Measurements from ENCODE around the gene MED12. TPM values are rescaled to one million over a fixed set of nuclear protein-coding genes. Genes with fewer than 3 reads are reported as not detected.

MED12 gene
- total RNA-seq, 1 donor from 2014 or later: 48.5 TPM

DNA sequence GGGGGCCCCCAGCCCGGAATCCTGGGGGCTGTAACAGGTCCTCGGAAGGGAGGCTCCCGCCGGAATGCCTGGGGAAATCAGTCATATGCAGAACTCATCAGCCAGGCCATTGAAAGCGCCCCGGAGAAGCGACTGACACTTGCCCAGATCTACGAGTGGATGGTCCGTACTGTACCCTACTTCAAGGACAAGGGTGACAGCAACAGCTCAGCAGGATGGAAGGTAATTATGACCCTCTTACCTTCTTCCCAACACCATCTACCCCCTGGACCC, 21.7 kb upstream of the MED12 start:
- H3K36me3 ChIP-seq: no peaks in the 10 kb centered on the region
- H3K27ac ChIP-seq: no peak overlapping the region
- ATAC-seq (no peak), DNase-seq (no peak)
- H3K9me3 ChIP-seq: no peaks in the 10 kb centered on the region
- no peaks in the 10 kb centered on the region for H3K4me1 ChIP-seq
- peak overlapping the region; percentile 64 for H3K4me3 ChIP-seq
- intact Hi-C loops (cut with DNase I): no loop called here
- TF ChIP-seq, protein P1, sequence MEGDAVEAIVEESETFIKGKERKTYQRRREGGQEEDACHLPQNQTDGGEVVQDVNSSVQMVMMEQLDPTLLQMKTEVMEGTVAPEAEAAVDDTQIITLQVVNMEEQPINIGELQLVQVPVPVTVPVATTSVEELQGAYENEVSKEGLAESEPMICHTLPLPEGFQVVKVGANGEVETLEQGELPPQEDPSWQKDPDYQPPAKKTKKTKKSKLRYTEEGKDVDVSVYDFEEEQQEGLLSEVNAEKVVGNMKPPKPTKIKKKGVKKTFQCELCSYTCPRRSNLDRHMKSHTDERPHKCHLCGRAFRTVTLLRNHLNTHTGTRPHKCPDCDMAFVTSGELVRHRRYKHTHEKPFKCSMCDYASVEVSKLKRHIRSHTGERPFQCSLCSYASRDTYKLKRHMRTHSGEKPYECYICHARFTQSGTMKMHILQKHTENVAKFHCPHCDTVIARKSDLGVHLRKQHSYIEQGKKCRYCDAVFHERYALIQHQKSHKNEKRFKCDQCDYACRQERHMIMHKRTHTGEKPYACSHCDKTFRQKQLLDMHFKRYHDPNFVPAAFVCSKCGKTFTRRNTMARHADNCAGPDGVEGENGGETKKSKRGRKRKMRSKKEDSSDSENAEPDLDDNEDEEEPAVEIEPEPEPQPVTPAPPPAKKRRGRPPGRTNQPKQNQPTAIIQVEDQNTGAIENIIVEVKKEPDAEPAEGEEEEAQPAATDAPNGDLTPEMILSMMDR (IDR thresholded peaks at IDR 0.05): no peak
- no peaks in the 10 kb centered on the region for H3K27me3 ChIP-seq

DNA sequence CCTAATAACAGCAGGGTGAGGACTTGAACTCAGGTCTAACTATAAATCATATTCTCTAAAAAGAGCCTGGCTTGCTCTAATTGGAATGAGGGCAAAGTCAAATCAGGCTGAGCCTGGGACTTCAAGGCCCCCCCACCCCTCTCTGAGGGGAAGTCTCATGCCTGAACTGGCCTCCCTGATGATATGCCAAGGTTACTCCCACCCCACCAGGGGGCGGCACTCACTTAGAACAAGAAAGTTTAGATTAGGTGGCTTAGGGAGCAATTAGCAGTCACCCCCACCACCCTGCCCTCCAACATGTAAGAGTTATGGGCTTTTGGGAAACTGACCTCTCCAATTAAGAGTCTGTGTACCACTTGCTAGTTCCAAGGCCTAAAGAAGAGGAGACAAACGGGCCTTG, 20.1 kb upstream of the MED12 start:
- Histone ChIP-seq H3K27ac (no peak overlapping the region), H3K4me3 (no peak overlapping the region), H3K9me3 (no peaks in the 10 kb centered on the region), H3K4me1 (no peaks in the 10 kb centered on the region), H3K27me3 (no peaks in the 10 kb centered on the region), H3K36me3 (no peaks in the 10 kb centered on the region)
- TF ChIP-seq, protein P1 (IDR thresholded peaks at IDR 0.05): peak; percentile 50
- ATAC-seq (peak; percentile 62), DNase-seq (peak; percentile 75)
- intact Hi-C loops (cut with DNase I): no loop called here

- DNase-seq: no peak
- ATAC-seq: no peak
- no peaks in the 10 kb centered on the region for H3K4me1 ChIP-seq
- intact Hi-C loops (cut with DNase I): no loop called here
- H3K9me3 ChIP-seq: no peaks in the 10 kb centered on the region
- no peaks in the 10 kb centered on the region for H3K27me3 ChIP-seq
- H3K36me3 ChIP-seq: no peaks in the 10 kb centered on the region
- H3K27ac ChIP-seq: no peak overlapping the region
- TF ChIP-seq, protein P1 (IDR thresholded peaks at IDR 0.05): no peak
- no peak overlapping the region for H3K4me3 ChIP-seq
Observed at GRCh38 chrX:71098951-71099506, 19.4 kb upstream of the MED12 start.

DNA sequence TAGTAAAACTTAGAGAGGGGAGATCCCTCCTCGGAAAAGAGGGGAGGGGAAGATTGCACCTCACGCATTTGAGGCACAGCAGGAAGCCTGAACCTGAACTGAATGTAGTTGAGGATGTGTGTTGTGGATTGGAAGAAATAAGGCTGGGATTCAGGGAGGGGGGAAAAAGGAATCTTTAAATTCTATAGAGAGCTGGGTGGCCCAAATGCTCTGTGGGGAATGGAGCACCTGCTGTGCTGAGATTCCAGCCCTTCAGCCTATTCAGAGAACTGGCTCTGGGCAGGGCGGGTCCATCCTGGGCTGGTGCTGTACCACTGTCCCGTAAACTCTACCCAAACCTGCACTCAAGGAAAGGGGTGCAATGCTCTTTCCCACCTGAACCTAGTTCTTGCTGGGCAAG, 18.7 kb upstream of the MED12 start:
- H3K36me3 ChIP-seq: no peaks in the 10 kb centered on the region
- H3K4me1 ChIP-seq: no peaks in the 10 kb centered on the region
- DNase-seq (no peak), ATAC-seq (no peak)
- H3K9me3 ChIP-seq: no peaks in the 10 kb centered on the region
- TF ChIP-seq, protein P1 (IDR thresholded peaks at IDR 0.05): no peak
- H3K27me3 ChIP-seq: no peaks in the 10 kb centered on the region
- H3K4me3 ChIP-seq: no peak overlapping the region
- no peak overlapping the region for H3K27ac ChIP-seq
- intact Hi-C loops (cut with DNase I): no loop called here

- H3K27me3 ChIP-seq: no peaks in the 10 kb centered on the region
- TF ChIP-seq, protein P1 (IDR thresholded peaks at IDR 0.05): no peak
- H3K4me3 ChIP-seq: no peak overlapping the region
- intact Hi-C loops (cut with DNase I): no loop called here
- no peak for DNase-seq
- no peak for ATAC-seq
- H3K9me3 ChIP-seq: no peaks in the 10 kb centered on the region
- no peaks in the 10 kb centered on the region for H3K36me3 ChIP-seq
- no peak overlapping the region for H3K27ac ChIP-seq
- H3K4me1 ChIP-seq: no peaks in the 10 kb centered on the region
Observed at GRCh38 chrX:71100581-71101505, 17.6 kb upstream of the MED12 start.
